HEK293 (cell line): Measurements from ENCODE around the gene RHOT2.
A peak's percentile ranks its signal among the peaks of the same experiment; 100 is the strongest.

Experiments
- CTCF ChIA-PET: fragments of 350-600 bp; formaldehyde crosslinking; extraction: SDS; loops from one replicate; lab custom pipeline; 2021; ENCODE audit warnings: antibody characterized with exemption; lab: Yijun Ruan, JAX
- POLR2A ChIA-PET: fragments of 300-600 bp; formaldehyde crosslinking; extraction: SDS; loops from one replicate; lab custom pipeline; 2020; ENCODE audit warnings: antibody characterized with exemption, inconsistent platforms; lab: Yijun Ruan, JAX
- H3K27ac ChIP-seq: fragments of 200-500 bp; sonication (Bioruptor generic); 2 replicates; pipeline ENCODE4 v1.5.1; 2014; ENCODE audit warnings: low read depth, low read length, control low read depth, inconsistent platforms; ENCODE audit errors: extremely low read depth
- H3K36me3 ChIP-seq, 2 experiments: fragments of 200-500 bp in 1 of 2; sonication (Bioruptor generic) in 1 of 2; 1 replicate in 1 of 2; 2 replicates in 1 of 2; pipeline ENCODE4 v1.5.1; 2014 to 2017; ENCODE audit warnings: inconsistent platforms in 2 of 2, low read length in 2 of 2; ENCODE audit not compliant: control insufficient read depth in 2 of 2, insufficient read depth in 1 of 2
- H3K4me1 ChIP-seq: fragments of 200-500 bp; sonication (Bioruptor generic); 2 replicates; pipeline ENCODE4 v1.5.1; 2014; ENCODE audit warnings: mild to moderate bottlenecking, low read length, inconsistent platforms; ENCODE audit not compliant: control insufficient read depth, insufficient read depth
- H3K4me3 ChIP-seq: 2 replicates; pipeline ENCODE4 v1.5.1; 2011; ENCODE audit warnings: low read depth, mild to moderate bottlenecking, control low read depth, low read length, moderate library complexity
- H3K9me3 ChIP-seq: fragments of 200-500 bp; sonication (Bioruptor generic); 2 replicates; pipeline ENCODE4 v1.5.1; 2014; ENCODE audit warnings: low read depth, low read length, inconsistent platforms; ENCODE audit not compliant: control insufficient read depth, insufficient read depth
- BCL11B ChIP-seq: fragments of 450-650 bp; formaldehyde crosslinking; IDR thresholded peaks from 2 replicates; pipeline ENCODE4 v1.5.1; 2016; ENCODE audit warnings: low read depth, missing biosample characterization, missing genetic modification characterization
- GLI4 ChIP-seq: fragments of 450-650 bp; formaldehyde crosslinking; IDR thresholded peaks from 2 replicates; pipeline ENCODE4 v1.5.1; 2016; ENCODE audit warnings: missing biosample characterization, missing genetic modification characterization
- GLIS2 ChIP-seq: fragments of 450-650 bp; formaldehyde crosslinking; IDR thresholded peaks from 2 replicates; pipeline ENCODE4 v1.5.1; 2016; ENCODE audit warnings: missing biosample characterization, missing genetic modification characterization
- KLF1 ChIP-seq: fragments of 450-650 bp; formaldehyde crosslinking; IDR thresholded peaks from 2 replicates; pipeline ENCODE4 v1.5.1; 2016; ENCODE audit warnings: missing biosample characterization, missing genetic modification characterization
- KLF10 ChIP-seq: fragments of 450-650 bp; IDR thresholded peaks from 2 replicates; pipeline ENCODE4 v1.5.1; 2018; ENCODE audit warnings: missing biosample characterization, mild to moderate bottlenecking, missing genetic modification characterization
- KLF9 ChIP-seq: fragments of 450-650 bp; formaldehyde crosslinking; IDR thresholded peaks from 2 replicates; pipeline ENCODE4 v1.5.1; 2016; ENCODE audit warnings: missing biosample characterization, missing genetic modification characterization, low read depth
- PRDM10 ChIP-seq: fragments of 450-650 bp; formaldehyde crosslinking; IDR thresholded peaks from 2 replicates; pipeline ENCODE4 v1.5.1; 2016; ENCODE audit warnings: missing biosample characterization, missing genetic modification characterization
- SETDB1 ChIP-seq: IDR thresholded peaks from one replicate; pipeline ENCODE4 v1.6.1; 2017; ENCODE audit warnings: mild to moderate bottlenecking, low read length, moderate library complexity, mixed read lengths; ENCODE audit not compliant: insufficient read length
- ZBTB8A ChIP-seq: fragments of 450-650 bp; formaldehyde crosslinking; IDR thresholded peaks from 2 replicates; pipeline ENCODE4 v1.5.1; 2016; ENCODE audit warnings: missing biosample characterization, missing genetic modification characterization
- ZFP3 ChIP-seq: fragments of 450-650 bp; formaldehyde crosslinking; IDR thresholded peaks from 2 replicates; pipeline ENCODE4 v1.5.1; 2016; ENCODE audit warnings: low read depth, missing biosample characterization, missing genetic modification characterization
- ZFP37 ChIP-seq: fragments of 450-650 bp; formaldehyde crosslinking; IDR thresholded peaks from 2 replicates; pipeline ENCODE4 v1.5.1; 2016; ENCODE audit warnings: missing biosample characterization, missing genetic modification characterization
- ZFP69B ChIP-seq: fragments of 450-650 bp; formaldehyde crosslinking; IDR thresholded peaks from 2 replicates; pipeline ENCODE4 v1.5.1; 2016; ENCODE audit warnings: missing biosample characterization, missing genetic modification characterization
- ZNF121 ChIP-seq: fragments of 450-650 bp; formaldehyde crosslinking; IDR thresholded peaks from 2 replicates; pipeline ENCODE4 v1.5.1; 2016; ENCODE audit warnings: missing biosample characterization, missing genetic modification characterization
- ZNF133 ChIP-seq: fragments of 450-650 bp; formaldehyde crosslinking; IDR thresholded peaks from 2 replicates; pipeline ENCODE4 v1.5.1; 2016; ENCODE audit warnings: missing biosample characterization, missing genetic modification characterization
- ZNF155 ChIP-seq: fragments of 450-650 bp; formaldehyde crosslinking; IDR thresholded peaks from 2 replicates; pipeline ENCODE4 v1.5.1; 2016; ENCODE audit warnings: missing biosample characterization, missing genetic modification characterization
- ZNF169 ChIP-seq: fragments of 450-650 bp; formaldehyde crosslinking; IDR thresholded peaks from 2 replicates; pipeline ENCODE4 v1.5.1; 2016; ENCODE audit warnings: missing biosample characterization, missing genetic modification characterization
- ZNF175 ChIP-seq: fragments of 450-650 bp; formaldehyde crosslinking; IDR thresholded peaks from 2 replicates; pipeline ENCODE4 v1.5.1; 2016; ENCODE audit warnings: missing biosample characterization, missing genetic modification characterization
- ZNF223 ChIP-seq: fragments of 450-650 bp; formaldehyde crosslinking; IDR thresholded peaks from 2 replicates; pipeline ENCODE4 v1.5.1; 2016; ENCODE audit warnings: missing biosample characterization, missing genetic modification characterization
- ZNF239 ChIP-seq: fragments of 450-650 bp; formaldehyde crosslinking; IDR thresholded peaks from 2 replicates; pipeline ENCODE4 v1.5.1; 2016; ENCODE audit warnings: missing biosample characterization, missing genetic modification characterization
- ZNF280C ChIP-seq: fragments of 450-650 bp; formaldehyde crosslinking; IDR thresholded peaks from 2 replicates; pipeline ENCODE4 v1.5.1; 2016; ENCODE audit warnings: missing biosample characterization, missing genetic modification characterization
- ZNF341 ChIP-seq: fragments of 450-650 bp; formaldehyde crosslinking; IDR thresholded peaks from 2 replicates; pipeline ENCODE4; 2016; ENCODE audit warnings: low read depth, missing biosample characterization, missing genetic modification characterization
- ZNF514 ChIP-seq: fragments of 450-650 bp; formaldehyde crosslinking; IDR thresholded peaks from 2 replicates; pipeline ENCODE4 v1.5.1; 2016; ENCODE audit warnings: missing biosample characterization, missing genetic modification characterization
- ZNF580 ChIP-seq: fragments of 450-650 bp; formaldehyde crosslinking; IDR thresholded peaks from 2 replicates; pipeline ENCODE4 v1.5.1; 2016; ENCODE audit warnings: missing biosample characterization, missing genetic modification characterization
- ZNF610 ChIP-seq: fragments of 450-650 bp; formaldehyde crosslinking; IDR thresholded peaks from 2 replicates; pipeline ENCODE4 v1.5.1; 2016; ENCODE audit warnings: missing biosample characterization, missing genetic modification characterization, borderline replicate concordance
- ZNF658 ChIP-seq: fragments of 450-650 bp; formaldehyde crosslinking; IDR thresholded peaks from 2 replicates; pipeline ENCODE4; 2016; ENCODE audit warnings: missing biosample characterization, missing genetic modification characterization
- ZNF677 ChIP-seq: fragments of 450-650 bp; IDR thresholded peaks from 2 replicates; pipeline ENCODE4 v1.5.0; 2018; ENCODE audit warnings: missing biosample characterization, mild to moderate bottlenecking, missing genetic modification characterization, moderate library complexity
- TF ChIP-seq, protein P1 (sequence below): fragments of 450-650 bp; formaldehyde crosslinking; IDR thresholded peaks from 2 replicates; pipeline ENCODE4 v1.5.1; 2017; ENCODE audit warnings: missing biosample characterization, missing genetic modification characterization

The RHOT2 gene

DNA sequence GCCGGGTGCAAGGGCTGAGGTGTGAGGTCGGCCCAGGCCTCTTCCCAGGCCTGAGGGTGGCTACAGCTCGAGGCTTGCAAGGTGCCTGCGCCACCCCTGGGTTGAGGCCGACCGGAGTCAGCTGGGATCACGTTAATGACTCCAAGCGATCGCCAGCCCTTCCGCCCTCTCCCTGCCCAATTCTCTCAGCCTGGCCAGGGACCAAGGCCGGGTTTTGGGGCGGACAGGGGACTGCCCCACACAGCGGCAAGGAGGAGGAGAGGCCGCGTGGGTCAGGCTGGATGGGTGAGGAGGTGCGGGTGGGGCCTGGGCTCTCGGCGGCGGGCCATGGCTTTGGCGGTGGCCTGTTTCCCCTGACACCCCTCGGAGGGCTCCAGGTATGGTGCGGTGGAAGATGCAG lies 25.4 kb downstream of the RHOT2 start:
- Histone ChIP-seq H3K4me3 (no peak overlapping the region), H3K27ac (no peak overlapping the region), H3K9me3 (no peaks in the 10 kb centered on the region), H3K4me1 (no peaks in the 10 kb centered on the region), H3K36me3 (peaks cover 0 to 9% of the 10 kb centered on the region in 2 experiments; a peak in 1 of 3 replicates)
- POLR2A ChIA-PET, result interaction anchor here (0.8 kb wide), 1 partner anchor 57 kb away, joined by 3 read pairs; the partner anchor contains the start of gene METTL26
- no peak for TF ChIP-seq ZNF341 (tag by site-specific recombination)
- no peak for TF ChIP-seq PRDM10 (tag by site-specific recombination)
- TF ChIP-seq ZFP69B, result no peak
- no peak for TF ChIP-seq ZFP3 (tag by site-specific recombination)
- TF ChIP-seq ZFP37 (tag by site-specific recombination), result no peak
- TF ChIP-seq, protein P1, sequence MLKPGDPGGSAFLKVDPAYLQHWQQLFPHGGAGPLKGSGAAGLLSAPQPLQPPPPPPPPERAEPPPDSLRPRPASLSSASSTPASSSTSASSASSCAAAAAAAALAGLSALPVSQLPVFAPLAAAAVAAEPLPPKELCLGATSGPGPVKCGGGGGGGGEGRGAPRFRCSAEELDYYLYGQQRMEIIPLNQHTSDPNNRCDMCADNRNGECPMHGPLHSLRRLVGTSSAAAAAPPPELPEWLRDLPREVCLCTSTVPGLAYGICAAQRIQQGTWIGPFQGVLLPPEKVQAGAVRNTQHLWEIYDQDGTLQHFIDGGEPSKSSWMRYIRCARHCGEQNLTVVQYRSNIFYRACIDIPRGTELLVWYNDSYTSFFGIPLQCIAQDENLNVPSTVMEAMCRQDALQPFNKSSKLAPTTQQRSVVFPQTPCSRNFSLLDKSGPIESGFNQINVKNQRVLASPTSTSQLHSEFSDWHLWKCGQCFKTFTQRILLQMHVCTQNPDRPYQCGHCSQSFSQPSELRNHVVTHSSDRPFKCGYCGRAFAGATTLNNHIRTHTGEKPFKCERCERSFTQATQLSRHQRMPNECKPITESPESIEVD (tag by site-specific recombination), result no peak
- no peak for TF ChIP-seq ZNF677
- TF ChIP-seq ZNF169, result no peak
- no peak for TF ChIP-seq KLF10 (tag by site-specific recombination)
- TF ChIP-seq ZNF175, result no peak
- no peak for TF ChIP-seq KLF9
- no peak for TF ChIP-seq ZNF133 (tag by site-specific recombination)
- no peak for TF ChIP-seq SETDB1
- TF ChIP-seq BCL11B (tag by site-specific recombination), result no peak
- no peak for TF ChIP-seq GLIS2 (tag by site-specific recombination)
- TF ChIP-seq ZBTB8A (tag by site-specific recombination), result peak; percentile 72
- no peak for TF ChIP-seq ZNF280C (tag by site-specific recombination)
- no peak for TF ChIP-seq ZNF580 (tag by site-specific recombination)
- TF ChIP-seq ZNF121, result no peak
- no peak for TF ChIP-seq ZNF239 (tag by site-specific recombination)
- peak; percentile 85 for TF ChIP-seq KLF1
- TF ChIP-seq GLI4 (tag by site-specific recombination), result no peak
- TF ChIP-seq ZNF658 (tag by site-specific recombination), result no peak
- no peak for TF ChIP-seq ZNF610 (tag by site-specific recombination)
- TF ChIP-seq ZNF223 (tag by site-specific recombination), result peak; percentile 16; the same call in 1 of the 2 replicates
- no peak for TF ChIP-seq ZNF514 (tag by site-specific recombination)
- TF ChIP-seq ZNF155, result no peak
- CTCF ChIA-PET, result no interaction called here
